HCT116 (cell line): ENCODE measurements around the gene SETD2. TPM values are rescaled to one million over a fixed set of nuclear protein-coding genes. Genes with fewer than 3 reads are reported as not detected.
"Not testable (repeated sequence)": the region's sequence is repeated elsewhere in the genome, so short reads cannot be mapped to it uniquely, and the experiment has no call there.

Experiments
- ATAC-seq: fragments of 200-7000 bp; cut with Tn5 transposase; 2 replicates; pipeline ENCODE4 v1.9.1; 2020; ENCODE audit warnings: mild to moderate bottlenecking, moderate library complexity
- BruUV-seq: library from RNA; stranded (reverse); fragments of 400-500 nt; replicated peaks from 2 replicates; lab custom pipeline; 2021; lab: Mats Ljungman, UMichigan
- CTCF ChIA-PET: fragments of 300-600 bp; sonication (Branson Sonifier 250); formaldehyde crosslinking; loops from one replicate; lab custom pipeline; 2021; ENCODE audit warnings: antibody characterized with exemption; lab: Charles Lee
- POLR2A ChIA-PET: fragments of 300-600, 350-600 bp; sonication (Branson Sonifier 250); formaldehyde crosslinking; loops from one replicate; lab custom pipeline; 2021; ENCODE audit warnings: antibody characterized with exemption; lab: Charles Lee
- RAD21 ChIA-PET, 2 experiments: fragments of 300-600 bp; sonication (Branson Sonifier 250); formaldehyde crosslinking; loops; one replicate each; lab custom pipeline; 2023; ENCODE audit warnings: low total read pairs in 2 of 2; ENCODE audit not compliant: uncharacterized antibody in 2 of 2, unreplicated experiment in 2 of 2, low non-redundant PET in 1 of 2; lab: Charles Lee
- DNase-seq: peaks from one replicate; pipeline ENCODE4 v3.0.0-alpha.2; 2010; ENCODE audit warnings: low read depth, low spot score
- H2AFZ ChIP-seq: fragments of 200-600 bp; shearing (Covaris generic), sonication (generic); 2 replicates; pipeline ENCODE4 v1.6.1; 2017; ENCODE audit warnings: low read depth, mixed run types, mixed read lengths, antibody characterized with exemption, low read length; ENCODE audit not compliant: poor library complexity, severe bottlenecking
- H3K27ac ChIP-seq: 2 replicates; pipeline ENCODE4 v1.5.1; 2012; ENCODE audit warnings: low read depth, low read length
- H3K27me3 ChIP-seq: fragments of 200-600 bp; sonication (generic); 2 replicates; pipeline ENCODE4 v1.6.1; 2016; ENCODE audit warnings: mixed run types, low read length, mixed read lengths; ENCODE audit not compliant: insufficient read depth
- H3K36me3 ChIP-seq, 2 experiments: fragments of 200-500 bp in 1 of 2; fragments of 200-600 bp in 1 of 2; sonication (Bioruptor generic) in 1 of 2; sonication (generic) in 1 of 2; 2 replicates each; pipeline versions ENCODE4 v1.5.1 to v1.6.1; 2014 to 2016; ENCODE audit warnings: low read length in 2 of 2, inconsistent platforms in 1 of 2, mixed read lengths in 1 of 2, mixed run types in 1 of 2; ENCODE audit not compliant: insufficient read depth in 2 of 2, control insufficient read depth in 1 of 2
- H3K4me1 ChIP-seq, 2 experiments: fragments of 200-600 bp in 1 of 2; sonication (generic) in 1 of 2; 2 replicates each; pipeline versions ENCODE4 v1.5.1 to v1.6.1; 2012 to 2017; ENCODE audit warnings: low read length in 2 of 2, inconsistent platforms in 1 of 2, mild to moderate bottlenecking in 1 of 2, mixed read lengths in 1 of 2, mixed run types in 1 of 2, moderate library complexity in 1 of 2; ENCODE audit not compliant: insufficient read depth in 2 of 2, control insufficient read depth in 1 of 2
- H3K4me2 ChIP-seq: fragments of 200-600 bp; sonication (generic); 2 replicates; pipeline ENCODE4 v1.6.1; 2017; ENCODE audit warnings: mixed run types, low read length, mixed read lengths
- H3K4me3 ChIP-seq, 2 experiments: fragments of 200-600 bp in 1 of 2; sonication (generic) in 1 of 2; replicated peaks in 1 of 2; 2 replicates each; pipeline ENCODE4 v1.5.1; 2011 to 2016; ENCODE audit warnings: low read length in 2 of 2, control low read depth in 1 of 2, low read depth in 1 of 2, mild to moderate bottlenecking in 1 of 2, mixed read lengths in 1 of 2, mixed run types in 1 of 2
- H3K79me2 ChIP-seq: fragments of 200-600 bp; sonication (generic); 2 replicates; pipeline ENCODE4 v1.6.1; 2017; ENCODE audit warnings: mild to moderate bottlenecking, mixed run types, low read length, moderate library complexity, mixed read lengths; ENCODE audit not compliant: insufficient read depth
- H3K9ac ChIP-seq: fragments of 200-600 bp; sonication (generic); 2 replicates; pipeline ENCODE4 v1.6.1; 2016; ENCODE audit warnings: low read length, mixed read lengths
- H3K9me2 ChIP-seq: fragments of 200-600 bp; sonication (generic), shearing (Covaris generic); 2 replicates; pipeline ENCODE4 v1.6.1; 2017; ENCODE audit warnings: mixed run types, mild to moderate bottlenecking, moderate library complexity; ENCODE audit not compliant: insufficient read depth
- H3K9me3 ChIP-seq, 2 experiments: fragments of 200-500 bp in 1 of 2; fragments of 200-600 bp in 1 of 2; sonication (Bioruptor generic) in 1 of 2; sonication (generic) in 1 of 2; 2 replicates each; pipeline ENCODE4 v1.6.1; 2014 to 2017; ENCODE audit warnings: low read length in 2 of 2, mixed read lengths in 2 of 2, inconsistent platforms in 1 of 2, low read depth in 1 of 2, mild to moderate bottlenecking in 1 of 2, mixed run types in 1 of 2, moderate library complexity in 1 of 2; ENCODE audit not compliant: control insufficient read depth in 1 of 2, insufficient read depth in 1 of 2
- H4K20me1 ChIP-seq: fragments of 200-600 bp; sonication (generic), shearing (Covaris generic); 2 replicates; pipeline ENCODE4 v1.6.1; 2017; ENCODE audit warnings: mixed run types, mild to moderate bottlenecking, moderate library complexity; ENCODE audit not compliant: insufficient read depth
- ELF1 ChIP-seq: IDR thresholded peaks from 2 replicates; pipeline ENCODE4 v1.6.1; 2012; ENCODE audit warnings: low read depth, borderline replicate concordance
- EZH2phosphoT487 ChIP-seq: fragments of 200-600 bp; IDR thresholded peaks from 2 replicates; pipeline ENCODE4 v1.6.1; 2018; ENCODE audit warnings: antibody characterized with exemption, borderline replicate concordance
- SIN3A ChIP-seq: IDR thresholded peaks from 2 replicates; pipeline ENCODE4 v1.6.1; 2012; ENCODE audit warnings: low read depth
- SRF ChIP-seq: IDR thresholded peaks from 2 replicates; pipeline ENCODE4 v1.6.1; 2012; ENCODE audit warnings: low read depth
- intact Hi-C: fragments of 100-400 bp; cut with micrococcal nuclease; formaldehyde crosslinking; loops from 2 replicates; pipeline ENCODE4 v1.10.0; 2022
- total RNA-seq: library from RNA; stranded (reverse); gene quantifications from one replicate; pipeline ENCODE4 v1.2.1, GENCODE V29; 2021; ENCODE audit not compliant: unreplicated experiment
- TF ChIP-seq, protein P1 (sequence below), 3 experiments: fragments of 200-600 bp in 1 of 3; sonication (generic) in 1 of 3; IDR thresholded peaks in 2 of 3; conservative IDR thresholded peaks in 1 of 3; 2 replicates each; pipeline ENCODE4 v1.5.1; 2012 to 2017; ENCODE audit warnings: low read depth in 2 of 3, low read length in 2 of 3, antibody characterized with exemption in 1 of 3, borderline replicate concordance in 1 of 3, control low read depth in 1 of 3, mild to moderate bottlenecking in 1 of 3, mixed read lengths in 1 of 3, mixed run types in 1 of 3, moderate library complexity in 1 of 3; ENCODE audit not compliant: insufficient read depth in 1 of 3

Gene SETD2
- total RNA-seq, 1 experiment from 2014 or later: 33.0 TPM

DNA sequence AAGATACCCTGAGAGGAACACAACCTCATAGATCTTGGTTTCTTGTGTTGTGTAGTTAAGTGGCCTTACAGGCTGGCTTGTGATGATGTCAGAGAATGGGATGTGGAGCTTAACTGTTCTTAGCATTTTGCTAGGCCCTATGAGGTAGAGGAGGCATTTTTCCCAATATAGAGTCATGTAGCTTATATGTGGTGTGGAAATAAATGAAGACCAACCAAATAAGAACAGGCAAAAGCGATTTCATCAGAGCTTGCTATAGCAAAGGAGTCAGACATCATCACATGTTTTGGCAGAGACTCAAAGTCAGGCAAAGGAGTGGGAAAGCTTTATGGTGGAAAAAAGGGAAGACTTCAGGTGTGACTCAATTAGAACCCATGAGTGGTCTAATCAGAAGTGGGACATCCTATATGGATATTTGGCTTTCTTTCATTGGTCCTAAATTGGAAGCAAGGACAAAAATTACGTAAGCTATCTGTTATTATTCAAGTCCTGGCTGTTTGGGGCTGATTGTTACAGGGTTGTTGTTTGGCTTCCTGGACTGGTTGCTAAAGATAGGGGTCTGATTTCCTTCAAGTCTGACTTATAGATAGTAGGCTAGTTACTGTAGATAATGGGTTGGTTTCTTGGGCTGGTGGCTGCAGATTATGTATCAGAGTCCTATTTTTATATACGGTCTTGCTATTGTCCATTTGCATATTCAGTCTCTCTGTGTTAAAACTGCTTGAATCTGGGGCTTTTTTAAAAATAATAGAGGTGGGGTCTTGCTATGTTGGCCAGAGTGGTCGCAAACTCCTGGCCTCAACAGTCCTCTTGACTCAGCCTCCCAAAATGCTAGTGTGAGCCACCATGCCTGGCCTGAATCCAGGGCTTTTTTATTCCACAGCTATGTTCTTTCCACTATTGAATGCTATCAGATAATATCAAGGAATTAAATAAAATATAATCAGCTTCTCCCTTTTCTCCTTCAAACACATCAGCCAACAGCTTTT, 30.3 kb upstream of the SETD2 start:
- Histone ChIP-seq H3K9me3 (no peaks in the 10 kb centered on the region), H3K4me3 (no peak overlapping the region), H3K4me1 (peaks cover 0 to 2% of the 10 kb centered on the region in 2 experiments; a peak in 1 of 4 replicates), H4K20me1 (no peaks in the 10 kb centered on the region), H3K36me3 (no peaks in the 10 kb centered on the region; a peak in 1 of 4 replicates), H3K27me3 (no peaks in the 10 kb centered on the region), H3K79me2 (no peaks in the 10 kb centered on the region)
- ATAC-seq: no peak
- CTCF ChIA-PET: no interaction called here
- DNase-seq: no peak
- TF ChIP-seq EZH2phosphoT487: no peak
- TF ChIP-seq SRF: no peak
- TF ChIP-seq, all 23 proteins: peak for 0
- H3K27ac ChIP-seq: no peak overlapping the region
- no peak overlapping the region for H3K9ac ChIP-seq
- RAD21 ChIA-PET: interaction anchor here in 1 of 2 experiments (0.7 kb wide), 1 partner anchor 169 kb away, joined by 3 read pairs; no protein-coding TSS in a partner anchor
- H3K9me2 ChIP-seq: no peaks in the 10 kb centered on the region
- intact Hi-C loops: no loop called here
- BruUV-seq: no TSS peak
- POLR2A ChIA-PET: interaction anchor here (0.6 kb wide), 1 partner anchor 129 kb away, joined by 3 read pairs; no protein-coding TSS in a partner anchor
- H3K4me2 ChIP-seq: no peak overlapping the region
- no peak overlapping the region for H2AFZ ChIP-seq

DNA sequence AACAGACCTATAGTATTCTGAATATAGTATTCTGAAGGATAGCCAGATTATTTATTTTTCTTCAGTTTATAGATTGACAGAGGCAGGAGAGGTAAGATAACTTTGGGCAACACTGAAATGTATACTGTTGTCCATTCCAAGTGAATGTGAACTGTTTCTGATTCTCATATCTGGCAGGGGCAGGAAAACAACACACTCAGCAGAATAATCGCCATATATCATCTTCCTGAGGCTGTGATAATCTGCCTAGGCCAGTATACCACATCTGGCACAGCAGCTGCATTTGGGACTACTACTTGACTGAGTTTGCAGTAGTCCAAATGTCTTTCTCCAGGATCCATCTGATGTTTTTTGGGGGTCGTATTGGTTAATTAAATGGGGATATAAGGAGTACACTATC, 22.4 kb upstream of the SETD2 start:
- CTCF ChIA-PET: no interaction called here
- TF ChIP-seq SIN3A: no peak
- no peak for TF ChIP-seq ELF1
- TF ChIP-seq, protein P1, sequence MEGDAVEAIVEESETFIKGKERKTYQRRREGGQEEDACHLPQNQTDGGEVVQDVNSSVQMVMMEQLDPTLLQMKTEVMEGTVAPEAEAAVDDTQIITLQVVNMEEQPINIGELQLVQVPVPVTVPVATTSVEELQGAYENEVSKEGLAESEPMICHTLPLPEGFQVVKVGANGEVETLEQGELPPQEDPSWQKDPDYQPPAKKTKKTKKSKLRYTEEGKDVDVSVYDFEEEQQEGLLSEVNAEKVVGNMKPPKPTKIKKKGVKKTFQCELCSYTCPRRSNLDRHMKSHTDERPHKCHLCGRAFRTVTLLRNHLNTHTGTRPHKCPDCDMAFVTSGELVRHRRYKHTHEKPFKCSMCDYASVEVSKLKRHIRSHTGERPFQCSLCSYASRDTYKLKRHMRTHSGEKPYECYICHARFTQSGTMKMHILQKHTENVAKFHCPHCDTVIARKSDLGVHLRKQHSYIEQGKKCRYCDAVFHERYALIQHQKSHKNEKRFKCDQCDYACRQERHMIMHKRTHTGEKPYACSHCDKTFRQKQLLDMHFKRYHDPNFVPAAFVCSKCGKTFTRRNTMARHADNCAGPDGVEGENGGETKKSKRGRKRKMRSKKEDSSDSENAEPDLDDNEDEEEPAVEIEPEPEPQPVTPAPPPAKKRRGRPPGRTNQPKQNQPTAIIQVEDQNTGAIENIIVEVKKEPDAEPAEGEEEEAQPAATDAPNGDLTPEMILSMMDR (IDR thresholded peaks at IDR 0.05 in 2 of 3, conservative IDR thresholded peaks at IDR 0.05 in 1 of 3; ENCODE audit: borderline replicate concordance in 1 of 3, insufficient read depth in 1 of 3, low read depth in 2 of 3, low read length in 2 of 3): no peak
- POLR2A ChIA-PET: no interaction called here

DNA sequence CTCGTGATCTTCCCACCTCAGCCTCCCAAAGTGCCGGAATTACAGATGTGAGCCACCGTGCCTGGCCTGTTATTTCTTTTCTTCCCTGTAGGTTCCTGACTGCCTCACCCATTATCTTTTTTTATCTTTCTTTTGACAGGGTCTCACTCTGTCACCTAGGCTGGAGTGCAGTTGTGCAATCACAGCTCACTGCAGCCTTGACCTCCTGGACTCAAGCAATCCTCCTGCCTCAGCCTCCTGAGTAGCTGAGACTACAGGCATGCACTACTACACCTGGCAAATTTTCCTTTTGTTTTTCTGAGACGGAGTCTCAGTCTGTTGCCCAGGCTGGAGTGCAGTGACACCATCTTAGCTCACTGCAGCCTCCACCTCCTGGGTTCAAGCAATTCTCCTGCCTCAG, 17.8 kb upstream of the SETD2 start:
- H2AFZ ChIP-seq, H3K27ac ChIP-seq, H3K4me3 ChIP-seq, BruUV-seq, ATAC-seq, CTCF ChIA-PET, DNase-seq, POLR2A ChIA-PET, H3K4me2 ChIP-seq, H3K27me3 ChIP-seq, H3K36me3 ChIP-seq, intact Hi-C loops, H3K9me3 ChIP-seq, H3K4me1 ChIP-seq, H3K79me2 ChIP-seq, H3K9ac ChIP-seq, RAD21 ChIA-PET, H4K20me1 ChIP-seq, H3K9me2 ChIP-seq: not testable (repeated sequence)

More for the DNA sequence above, 22.4 kb upstream of the SETD2 start:
- H3K79me2 ChIP-seq: no peaks in the 10 kb centered on the region
- DNase-seq: no peak
- no TSS peak for BruUV-seq
- H3K4me1 ChIP-seq: no peaks in the 10 kb centered on the region
- no peaks in the 10 kb centered on the region for H3K27me3 ChIP-seq
- no peak overlapping the region for H3K9ac ChIP-seq
- H3K4me3 ChIP-seq: no peak overlapping the region
- RAD21 ChIA-PET: no interaction called here
- no peak overlapping the region for H3K4me2 ChIP-seq
- no peak overlapping the region for H3K27ac ChIP-seq
- H3K36me3 ChIP-seq: no peaks in the 10 kb centered on the region
- no peaks in the 10 kb centered on the region for H3K9me3 ChIP-seq
- intact Hi-C loops: no loop called here
- H3K9me2 ChIP-seq: no peaks in the 10 kb centered on the region
- H2AFZ ChIP-seq: no peak overlapping the region
- no peaks in the 10 kb centered on the region for H4K20me1 ChIP-seq
- ATAC-seq: no peak
